Vagina (tissue), 2 donors: ENCODE data around the gene LSM14A. TPM values are rescaled to one million over a fixed set of nuclear protein-coding genes. Genes with fewer than 3 reads are reported as not detected.
A peak's percentile ranks its signal among the peaks of the same experiment; 100 is the strongest.
"Not testable (repeated sequence)": the region's sequence is repeated elsewhere in the genome, so short reads cannot be mapped to it uniquely, and the experiment has no call there.

Experiments
- DNase-seq, 2 donors: peaks; one replicate each; pipeline ENCODE4 v3.0.0-alpha.2; 2017; ENCODE audit errors: extremely low spot score in 2 of 2
- H3K27ac ChIP-seq: fragments of 200-600 bp; sonication (generic); one replicate; pipeline ENCODE4 v1.5.1; 2019
- H3K27me3 ChIP-seq: fragments of 200-600 bp; sonication (generic); one replicate; pipeline ENCODE4 v1.5.1; 2019
- H3K36me3 ChIP-seq, 2 donors: fragments of 200-600 bp; sonication (generic); one replicate each; pipeline ENCODE4 v1.5.1; 2017 to 2019
- H3K4me1 ChIP-seq: fragments of 200-600 bp; sonication (generic); one replicate; pipeline ENCODE4 v1.5.1; 2019
- H3K4me3 ChIP-seq, 2 donors: fragments of 200-600 bp; sonication (generic); 1 replicate in 1 of 2; 2 replicates in 1 of 2; pipeline ENCODE4 v1.5.1; 2016 to 2019
- H3K9me3 ChIP-seq: fragments of 200-600 bp; sonication (generic); one replicate; pipeline ENCODE4 v1.5.1; 2019
- POLR2A ChIP-seq, 2 donors: fragments of 450-650 bp; IDR thresholded peaks; one replicate each; pipeline ENCODE4 v1.6.1; 2017; ENCODE audit warnings: antibody characterized with exemption in 2 of 2, mild to moderate bottlenecking in 2 of 2, moderate library complexity in 2 of 2
- POLR2AphosphoS5 ChIP-seq, 2 donors: sonication (generic); formaldehyde crosslinking; IDR thresholded peaks; one replicate each; pipeline ENCODE4 v1.9.0; 2017; ENCODE audit warnings: antibody characterized with exemption in 2 of 2, mild to moderate bottlenecking in 2 of 2, low read depth in 1 of 2; ENCODE audit not compliant: insufficient read depth in 1 of 2
- intact Hi-C: fragments of 100-400 bp; cut with DNase I; formaldehyde crosslinking; loops from one replicate; pipeline ENCODE4 v1.15.1; 2023
- total RNA-seq: library from RNA; depleted of rRNA; stranded (reverse); fragments of >200 nt; gene quantifications from one replicate; pipeline ENCODE4 v1.2.3, GENCODE V29; 2016
- TF ChIP-seq, protein P1 (sequence below), 3 experiments: fragments of 450-650 bp in 2 of 3; fragments of 200-600 bp in 1 of 3; sonication (generic) in 1 of 3; IDR thresholded peaks; one replicate each; pipeline ENCODE4 v1.5.1; 2017 to 2019; ENCODE audit warnings: antibody characterized with exemption in 3 of 3, mild to moderate bottlenecking in 2 of 3, moderate library complexity in 2 of 3

LSM14A gene
- total RNA-seq, 1 donor from 2014 or later = 179 TPM

DNA sequence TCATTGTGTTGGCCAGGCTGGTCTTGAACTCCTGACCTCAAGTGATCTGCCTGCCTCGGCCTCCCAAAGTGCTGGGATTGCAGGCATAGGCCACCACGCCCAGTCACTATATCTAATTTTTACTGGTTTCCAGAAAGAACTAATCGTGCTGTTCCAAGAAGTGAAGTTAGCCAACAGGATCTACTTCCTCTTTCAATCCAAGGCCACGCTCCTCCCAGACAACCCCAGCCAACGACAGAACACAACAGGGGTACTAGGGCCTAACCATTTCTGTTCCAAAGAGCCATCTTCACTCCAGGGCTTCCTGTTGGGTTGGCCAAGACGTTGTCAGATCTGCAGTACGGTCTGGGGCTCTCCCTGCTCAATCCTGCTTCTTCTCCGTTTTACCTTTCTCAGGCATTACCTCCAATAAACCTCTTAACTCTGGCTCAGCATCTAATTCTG is 7.0 kb upstream of the LSM14A start:
- Histone ChIP-seq H3K4me1 (no peaks in the 10 kb centered on the region), H3K27ac (no peak overlapping the region), H3K27me3 (no peaks in the 10 kb centered on the region), H3K9me3 (no peaks in the 10 kb centered on the region), H3K36me3 (no peaks in the 10 kb centered on the region), H3K4me3 (no peak overlapping the region)
- intact Hi-C loops = no loop called here
- peak in 1 of 2 donors; percentile 25 for DNase-seq
- TF ChIP-seq, protein P1, sequence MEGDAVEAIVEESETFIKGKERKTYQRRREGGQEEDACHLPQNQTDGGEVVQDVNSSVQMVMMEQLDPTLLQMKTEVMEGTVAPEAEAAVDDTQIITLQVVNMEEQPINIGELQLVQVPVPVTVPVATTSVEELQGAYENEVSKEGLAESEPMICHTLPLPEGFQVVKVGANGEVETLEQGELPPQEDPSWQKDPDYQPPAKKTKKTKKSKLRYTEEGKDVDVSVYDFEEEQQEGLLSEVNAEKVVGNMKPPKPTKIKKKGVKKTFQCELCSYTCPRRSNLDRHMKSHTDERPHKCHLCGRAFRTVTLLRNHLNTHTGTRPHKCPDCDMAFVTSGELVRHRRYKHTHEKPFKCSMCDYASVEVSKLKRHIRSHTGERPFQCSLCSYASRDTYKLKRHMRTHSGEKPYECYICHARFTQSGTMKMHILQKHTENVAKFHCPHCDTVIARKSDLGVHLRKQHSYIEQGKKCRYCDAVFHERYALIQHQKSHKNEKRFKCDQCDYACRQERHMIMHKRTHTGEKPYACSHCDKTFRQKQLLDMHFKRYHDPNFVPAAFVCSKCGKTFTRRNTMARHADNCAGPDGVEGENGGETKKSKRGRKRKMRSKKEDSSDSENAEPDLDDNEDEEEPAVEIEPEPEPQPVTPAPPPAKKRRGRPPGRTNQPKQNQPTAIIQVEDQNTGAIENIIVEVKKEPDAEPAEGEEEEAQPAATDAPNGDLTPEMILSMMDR (IDR thresholded peaks at IDR 0.05) = no peak
- TF ChIP-seq POLR2AphosphoS5 (IDR thresholded peaks at IDR 0.05; ENCODE audit: insufficient read depth in 1 of 2, low read depth in 1 of 2) (no peak), POLR2A (IDR thresholded peaks at IDR 0.05) (no peak)

DNA sequence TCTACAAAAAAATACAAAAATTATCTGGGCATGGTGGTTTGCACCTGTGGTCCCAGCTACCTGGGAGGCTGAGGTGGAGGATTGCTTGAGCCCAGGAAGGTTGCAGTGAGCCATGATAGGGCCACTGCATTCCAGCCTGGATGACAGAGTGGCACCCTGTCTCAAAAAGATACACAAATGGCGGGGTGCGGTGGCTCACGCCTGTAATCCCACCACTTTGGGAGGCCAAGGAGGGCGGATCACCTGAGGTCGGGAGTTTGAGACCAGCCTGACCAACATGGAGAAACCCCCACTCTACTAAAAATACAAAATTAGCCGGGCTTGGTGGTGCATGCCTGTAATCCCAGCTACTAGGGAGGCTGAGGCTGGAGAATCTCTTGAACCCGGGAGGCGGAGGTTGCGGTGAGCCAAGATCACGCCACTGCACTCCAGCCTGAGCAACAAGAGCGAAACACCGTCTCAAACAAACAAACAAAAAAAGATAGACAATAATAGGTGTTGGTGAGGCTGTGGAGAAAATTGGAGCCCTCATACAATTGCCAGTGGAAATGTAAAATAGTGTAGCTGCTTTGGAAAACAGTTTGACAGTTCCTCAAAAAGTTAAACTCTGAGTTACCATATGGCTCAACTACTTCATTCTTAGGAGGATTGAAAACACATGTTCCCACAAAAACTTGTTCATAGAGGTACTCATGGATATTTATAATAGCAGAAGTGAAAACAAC is 2.7 kb upstream of the LSM14A start:
- H3K4me3 ChIP-seq, intact Hi-C loops, H3K27ac ChIP-seq, H3K36me3 ChIP-seq, H3K9me3 ChIP-seq, H3K27me3 ChIP-seq: not testable (repeated sequence)
- H3K4me1 ChIP-seq = peaks cover 22% of the 10 kb centered on the region
- peak in 1 of 2 donors; percentile 37 for DNase-seq

DNA sequence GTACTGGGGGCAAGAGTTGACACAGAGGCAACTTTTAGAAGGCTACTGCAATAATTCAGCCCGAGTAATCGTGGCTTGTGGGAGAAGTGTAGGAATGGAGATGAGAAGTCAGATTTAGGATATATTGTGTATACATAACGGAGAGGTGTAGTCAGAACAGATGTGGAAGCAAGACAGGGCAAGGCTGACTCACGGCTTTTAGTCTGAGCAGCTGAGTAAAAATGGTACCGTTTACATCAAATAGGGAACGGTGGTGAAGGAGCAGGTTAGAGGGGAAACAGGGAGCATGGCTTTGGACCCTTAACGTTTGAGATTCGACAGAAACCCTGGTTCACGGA is 796 bp upstream of the LSM14A start:
- no peaks in the 10 kb centered on the region for H3K27me3 ChIP-seq
- no peaks in the 10 kb centered on the region for H3K9me3 ChIP-seq
- H3K27ac ChIP-seq = peak overlapping the region; percentile 99
- no peak for DNase-seq
- TF ChIP-seq POLR2A (IDR thresholded peaks at IDR 0.05) = no peak
- peaks cover 40% of the 10 kb centered on the region for H3K4me1 ChIP-seq
- no peaks in the 10 kb centered on the region for H3K36me3 ChIP-seq
- peak overlapping the region; percentile 94 to 95 for H3K4me3 ChIP-seq
- intact Hi-C loops = no loop called here

DNA sequence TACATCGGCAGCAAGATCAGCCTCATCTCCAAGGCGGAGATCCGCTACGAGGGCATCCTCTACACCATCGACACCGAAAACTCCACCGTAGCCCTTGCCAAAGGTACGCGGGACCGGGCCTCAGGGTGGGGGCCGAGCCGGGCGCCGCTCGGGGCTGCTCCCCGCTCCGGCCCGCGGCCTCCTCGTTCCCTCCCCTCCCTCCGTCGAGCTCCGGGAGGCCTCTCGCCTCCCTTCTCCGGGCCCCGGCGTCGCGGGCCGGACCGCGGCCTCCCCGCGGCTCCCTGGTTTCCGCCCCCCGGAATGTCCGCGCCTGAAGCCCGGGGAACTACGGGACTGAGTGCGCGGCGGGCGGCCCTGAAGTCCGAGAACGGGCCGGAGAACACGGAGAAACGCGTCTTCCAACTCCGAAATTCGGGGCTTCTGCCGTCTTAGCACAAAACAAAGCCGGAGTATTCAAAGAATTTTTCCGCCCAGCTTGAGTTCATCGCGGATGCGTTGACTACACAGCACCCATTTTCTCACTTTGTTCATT is 423 bp downstream of the LSM14A start:
- intact Hi-C loops = no loop called here
- H3K27me3 ChIP-seq = no peaks in the 10 kb centered on the region
- H3K4me3 ChIP-seq = peak overlapping the region; percentile 94 to 95
- no peak for DNase-seq
- H3K4me1 ChIP-seq = peaks cover 52% of the 10 kb centered on the region
- H3K27ac ChIP-seq = peak overlapping the region; percentile 99
- H3K9me3 ChIP-seq = no peaks in the 10 kb centered on the region
- no peaks in the 10 kb centered on the region for H3K36me3 ChIP-seq
- TF ChIP-seq, protein P1 (IDR thresholded peaks at IDR 0.05) = no peak
- no peak for TF ChIP-seq POLR2AphosphoS5 (IDR thresholded peaks at IDR 0.05; ENCODE audit: insufficient read depth in 1 of 2, low read depth in 1 of 2)
- TF ChIP-seq POLR2A (IDR thresholded peaks at IDR 0.05) = no peak

DNA sequence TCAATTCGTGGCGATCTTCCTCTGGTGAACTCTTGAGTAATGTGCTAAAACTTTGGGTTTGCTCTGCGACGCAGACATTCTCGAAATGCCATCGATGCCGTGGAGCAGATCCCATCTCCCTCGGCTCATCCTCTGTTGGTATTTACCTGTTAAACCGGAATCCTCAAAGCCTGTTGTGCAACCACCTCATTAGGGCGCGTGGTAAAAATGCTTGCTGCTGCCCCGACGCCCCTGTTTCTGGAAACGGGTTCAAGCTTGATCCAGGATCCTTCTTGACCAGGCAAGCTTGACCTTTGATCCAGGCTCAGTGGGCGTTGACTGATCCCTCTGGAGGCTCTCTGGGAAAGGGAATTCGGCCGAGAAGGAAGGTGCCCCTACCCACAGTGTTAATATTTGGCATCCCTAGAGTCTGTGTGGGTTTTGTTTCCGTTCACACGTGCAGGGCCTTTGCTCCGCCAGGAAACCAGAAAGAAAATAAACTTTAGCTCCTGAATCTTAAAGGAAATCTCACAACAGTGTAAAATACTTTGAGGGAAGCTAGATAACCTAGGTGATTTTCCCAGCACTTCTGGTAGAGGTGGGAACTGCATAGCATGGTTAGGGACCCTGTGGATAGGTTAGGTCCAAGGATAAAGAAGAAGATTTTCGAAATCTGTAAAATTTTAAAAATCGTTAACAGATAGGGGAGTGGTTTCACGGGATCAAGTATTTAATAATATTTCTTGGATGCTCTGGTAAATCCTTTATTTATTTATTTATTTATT is 1.1 kb downstream of the LSM14A start:
- Histone ChIP-seq H3K4me3 (peak overlapping the region; percentile 94 to 95), H3K36me3 (no peaks in the 10 kb centered on the region), H3K27ac (peak overlapping the region; percentile 99), H3K9me3 (no peaks in the 10 kb centered on the region), H3K27me3 (no peaks in the 10 kb centered on the region), H3K4me1 (peaks cover 59% of the 10 kb centered on the region)
- TF ChIP-seq, protein P1 (IDR thresholded peaks at IDR 0.05) = no peak
- TF ChIP-seq POLR2AphosphoS5 (IDR thresholded peaks at IDR 0.05; ENCODE audit: insufficient read depth in 1 of 2, low read depth in 1 of 2) (peak in 1 of 2 donors; percentile 22), POLR2A (IDR thresholded peaks at IDR 0.05) (no peak)
- DNase-seq = no peak
- intact Hi-C loops = no loop called here

DNA sequence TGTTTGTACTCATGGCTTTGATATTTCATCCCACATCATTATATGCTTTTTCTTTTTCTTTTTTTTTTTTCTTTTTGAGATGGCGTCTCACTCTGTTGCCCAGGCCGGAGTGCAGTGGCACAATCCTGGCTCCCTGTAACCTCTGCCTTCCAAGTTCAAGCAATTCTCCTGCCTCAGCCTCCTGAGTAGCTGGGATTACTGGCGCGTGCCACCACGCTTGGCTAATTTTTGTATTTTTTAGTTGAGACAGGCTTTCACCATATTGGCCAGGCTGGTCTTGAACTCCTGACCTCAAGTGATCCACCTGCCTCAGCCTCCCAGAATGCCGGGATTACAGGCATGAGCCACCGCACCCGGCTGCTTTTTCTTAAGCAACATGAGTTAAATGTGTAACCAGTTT is 2.9 kb downstream of the LSM14A start:
- intact Hi-C loops, H3K9me3 ChIP-seq, H3K27me3 ChIP-seq, H3K36me3 ChIP-seq, H3K27ac ChIP-seq, DNase-seq, H3K4me3 ChIP-seq: not testable (repeated sequence)
- peaks cover 77% of the 10 kb centered on the region for H3K4me1 ChIP-seq
